Measurements from ENCODE around the gene ZRANB3.

DNA sequence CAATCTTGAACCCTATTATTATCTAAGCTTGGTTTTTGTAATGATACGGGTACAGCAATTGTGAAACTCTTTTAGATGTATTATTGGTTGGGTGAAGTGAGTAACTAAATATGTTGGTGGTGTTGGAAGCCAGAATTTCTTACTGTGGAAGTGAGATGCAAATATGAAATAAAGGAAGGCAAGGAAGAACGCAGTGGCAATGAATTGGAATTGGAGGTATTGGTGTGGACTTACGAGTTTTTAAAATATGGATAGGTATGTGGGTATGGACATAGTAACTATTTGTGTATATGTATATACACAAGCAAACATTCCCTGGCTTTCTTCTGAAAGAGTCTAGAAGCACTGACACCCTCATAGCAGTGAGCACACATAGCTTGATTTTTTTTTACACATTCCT is 373.2 kb downstream of the ZRANB3 start:
- TF ChIP-seq YY1 (IDR thresholded peaks at IDR 0.05; ENCODE audit: insufficient read depth, insufficient read length) (no peak), SUZ12 (IDR thresholded peaks at IDR 0.05; ENCODE audit: extremely low read depth, insufficient read depth, insufficient read length) (no peak)

Data from NT2/D1 (cell line).